K562 (cell line): ENCODE data around the gene TCF7. TPM values are rescaled to one million over a fixed set of nuclear protein-coding genes. Genes with fewer than 3 reads are reported as not detected.

Experiments used
- ATAC-seq: fragments of 200-7000 bp; cut with Tn5 transposase; 3 replicates; pipeline ENCODE4 v1.9.1; 2020; ENCODE audit warnings: moderate library complexity
- BruUV-seq: library from RNA; stranded (reverse); fragments of 400-500 nt; replicated peaks from 2 replicates; lab custom pipeline; 2021; lab: Mats Ljungman, UMichigan
- CTCF ChIA-PET: fragments of 300-600 bp; formaldehyde crosslinking; extraction: SDS; loops from one replicate; lab custom pipeline; 2021; ENCODE audit warnings: low intra/inter-chr PET ratio; lab: Yijun Ruan, JAX
- POLR2A ChIA-PET: fragments of 300-600, 350-650 bp; sonication (Branson Sonifier 250); formaldehyde crosslinking; extraction: SDS; loops from one replicate; lab custom pipeline; 2021; ENCODE audit warnings: antibody characterized with exemption, inconsistent platforms; lab: Yijun Ruan, JAX
- DNase-seq, 4 experiments: peaks; one replicate each; pipeline versions ENCODE4 v3.0.0 to v3.0.0-alpha.2; 2011 to 2018; ENCODE audit warnings: low spot score in 3 of 4, mixed read lengths in 3 of 4; ENCODE audit errors: extremely low read depth in 1 of 4
- FAIRE-seq: peaks from 2 replicates; lab custom pipeline; 2011; peaks lifted over from hg19 to GRCh38; lab: Jason Lieb, UNC
- H2AFZ ChIP-seq: 2 replicates; pipeline ENCODE4 v1.6.0; 2011; ENCODE audit warnings: low read depth, low read length, control low read depth, inconsistent platforms
- H3K27ac ChIP-seq: fragments of 200-600 bp; 3 replicates; pipeline ENCODE4 v1.8.0; 2011; ENCODE audit warnings: low read depth, mild to moderate bottlenecking, control low read depth, inconsistent platforms, low read length, moderate library complexity, mixed read lengths; ENCODE audit errors: extremely low read depth
- H3K27me3 ChIP-seq, 2 experiments: fragments of 300-600 bp in 1 of 2; 2 replicates in 1 of 2; 3 replicates in 1 of 2; pipeline versions ENCODE4 v1.6.0 to v1.8.0; 2011; ENCODE audit warnings: inconsistent platforms in 2 of 2, low read length in 2 of 2, mild to moderate bottlenecking in 1 of 2, mixed read lengths in 1 of 2, moderate library complexity in 1 of 2; ENCODE audit not compliant: control insufficient read depth in 2 of 2, insufficient read depth in 2 of 2
- H3K36me3 ChIP-seq: fragments of 300-600 bp; 3 replicates; pipeline ENCODE4 v1.8.0; 2011; ENCODE audit warnings: mild to moderate bottlenecking, low read length, inconsistent platforms; ENCODE audit not compliant: control insufficient read depth, insufficient read depth
- H3K4me1 ChIP-seq, 2 experiments: fragments of 200-600 bp in 1 of 2; replicated peaks in 1 of 2; 2 replicates in 1 of 2; 3 replicates in 1 of 2; pipeline versions ENCODE4 v1.5.1 to v1.8.0; 2011; ENCODE audit warnings: inconsistent platforms in 2 of 2, low read length in 2 of 2, mild to moderate bottlenecking in 1 of 2, mixed read lengths in 1 of 2, moderate library complexity in 1 of 2; ENCODE audit not compliant: control insufficient read depth in 2 of 2, insufficient read depth in 2 of 2
- H3K4me2 ChIP-seq: 2 replicates; pipeline ENCODE4 v1.6.1; 2011; ENCODE audit warnings: low read length, control low read depth, inconsistent platforms, mixed read lengths; ENCODE audit not compliant: insufficient read depth
- H3K4me3 ChIP-seq: fragments of 200-600 bp; sonication (generic), shearing (Covaris generic); 2 replicates; pipeline ENCODE4 v1.5.1; 2016; ENCODE audit warnings: control low read depth, inconsistent platforms
- H3K79me2 ChIP-seq: fragments of 200-600 bp; 3 replicates; pipeline ENCODE4 v1.8.0; 2011; ENCODE audit warnings: low read length, inconsistent platforms; ENCODE audit not compliant: control insufficient read depth, insufficient read depth
- H3K9ac ChIP-seq, 2 experiments: 2 replicates each; pipeline versions ENCODE4 v1.6.0 to v1.6.1; 2011; ENCODE audit warnings: low read depth in 2 of 2, low read length in 2 of 2, control low read depth in 1 of 2, inconsistent platforms in 1 of 2, mild to moderate bottlenecking in 1 of 2, mixed read lengths in 1 of 2; ENCODE audit not compliant: insufficient read depth in 1 of 2
- H3K9me1 ChIP-seq: one replicate; pipeline ENCODE4 v1.6.0; 2011; ENCODE audit warnings: inconsistent platforms, mild to moderate bottlenecking, low read length, moderate library complexity; ENCODE audit not compliant: control insufficient read depth, insufficient read depth
- H3K9me3 ChIP-seq: replicated peaks from 2 replicates; pipeline ENCODE4 v1.5.1; 2011; ENCODE audit warnings: low read depth, low read length, inconsistent platforms; ENCODE audit not compliant: control insufficient read depth, insufficient read depth
- H4K20me1 ChIP-seq: replicated peaks from 2 replicates; pipeline ENCODE4 v1.6.1; 2011; ENCODE audit warnings: low read length, inconsistent platforms, mixed read lengths; ENCODE audit not compliant: control insufficient read depth, insufficient read depth
- FOXK2 ChIP-seq, 2 experiments: fragments of 450-650 bp; IDR thresholded peaks in 1 of 2; conservative IDR thresholded peaks in 1 of 2; 2 replicates each; pipeline ENCODE4 v1.6.1; 2016; ENCODE audit warnings: low read depth in 2 of 2, mild to moderate bottlenecking in 1 of 2
- IRF9 ChIP-seq: fragments of 450-650 bp; IDR thresholded peaks from 2 replicates; pipeline ENCODE4 v1.6.1; 2016; ENCODE audit warnings: missing biosample characterization, missing genetic modification characterization
- KDM5B ChIP-seq: fragments of 200-600 bp; sonication (generic); IDR thresholded peaks from 2 replicates; pipeline ENCODE4 v1.6.1; 2012; ENCODE audit warnings: low read depth, mild to moderate bottlenecking, moderate library complexity, low read length, control low read depth, inconsistent platforms; ENCODE audit not compliant: insufficient replicate concordance
- OTX1 ChIP-seq: fragments of 450-650 bp; formaldehyde crosslinking; IDR thresholded peaks from 2 replicates; pipeline ENCODE4 v1.4.0; 2022; ENCODE audit warnings: mild to moderate bottlenecking
- PCBP2 ChIP-seq: fragments of 200-400 bp; formaldehyde crosslinking; IDR thresholded peaks from 2 replicates; pipeline ENCODE4 v1.6.1; 2018; ENCODE audit warnings: low read length, low read depth, mild to moderate bottlenecking, moderate library complexity; ENCODE audit not compliant: poor library complexity, severe bottlenecking
- RBFOX2 ChIP-seq: fragments of 200-400 bp; formaldehyde crosslinking; IDR thresholded peaks from 2 replicates; pipeline ENCODE4 v1.6.1; 2017; ENCODE audit warnings: low read depth, mild to moderate bottlenecking, low read length, moderate library complexity
- TBL1XR1 ChIP-seq, 2 experiments: IDR thresholded peaks; 2 replicates each; pipeline ENCODE4 v1.6.1; 2012; ENCODE audit warnings: improper control_type of control experiment in 2 of 2, low read length in 2 of 2, mild to moderate bottlenecking in 1 of 2
- TSHZ1 ChIP-seq: fragments of 250-450 bp; sonication (Bioruptor Pico); IDR thresholded peaks from 2 replicates; pipeline ENCODE4 v1.4.0; 2020; ENCODE audit warnings: mild to moderate bottlenecking, moderate library complexity
- USF2 ChIP-seq: sonication (generic); formaldehyde crosslinking; IDR thresholded peaks from 2 replicates; pipeline ENCODE4 v1.5.0; 2020; ENCODE audit warnings: missing genetic modification reagents
- ZNF121 ChIP-seq: sonication (generic); formaldehyde crosslinking; conservative IDR thresholded peaks from 2 replicates; pipeline ENCODE4 v1.8.0; 2022; ENCODE audit warnings: missing genetic modification reagents
- ZNF280B ChIP-seq: fragments of 250-450 bp; sonication (Bioruptor Pico); IDR thresholded peaks from 2 replicates; pipeline ENCODE4 v1.5.1; 2021; ENCODE audit warnings: mild to moderate bottlenecking
- ZNF583 ChIP-seq: fragments of 250-450 bp; sonication (Bioruptor Pico); IDR thresholded peaks from 2 replicates; pipeline ENCODE4 v1.4.0; 2020
- ZNF655 ChIP-seq: fragments of 250-450 bp; sonication (Bioruptor Pico); IDR thresholded peaks from 2 replicates; pipeline ENCODE4 v1.5.0; 2021
- WGBS: fragments of 100-300 bp; shearing (Covaris generic); methylation state at CpG from one replicate; pipeline ENCODE4 v1.1.6; 2016; ENCODE audit warnings: low coverage, mixed read lengths; ENCODE audit not compliant: insufficient coverage; ENCODE audit errors: missing lambda C conversion rate; 5-methylcytosine and 5-hydroxymethylcytosine counted together
- in situ Hi-C: fragments of 300-500 bp; cut with MboI; formaldehyde crosslinking; loops from 4 replicates; pipeline ENCODE4 v1.15.0; 2018; ENCODE audit warnings: inconsistent platforms, mixed read lengths
- intact Hi-C: fragments of 100-400 bp; cut with micrococcal nuclease; formaldehyde crosslinking; loops from 2 replicates; pipeline ENCODE4 v1.14.2; 2022
- polyA plus RNA-seq, 8 experiments: library from polyadenylated mRNA; depleted of rRNA in 4 of 8; stranded (reverse) in 5 of 8; unstranded in 3 of 8; fragments of >200 nt; fragmentation: Nextera tagmentation in 2 of 8; fragmentation: Illumina TruSeq in 1 of 8; extraction: Ambion mirVana in 2 of 8; extraction: Trizol in 1 of 8; gene quantifications; 2 replicates each; pipeline versions ENCODE4 v1.2.1 to v1.2.3, GENCODE V29; 2011 to 2014; ENCODE audit warnings: inconsistent platforms in 1 of 8, missing spikeins in 1 of 8
- total RNA-seq, 7 experiments: library from RNA; depleted of rRNA in 6 of 7; stranded (reverse); fragments of >200 nt in 6 of 7; fragmentation: Illumina TruSeq in 2 of 7; extraction: Trizol in 2 of 7; gene quantifications; 2 replicates each; pipeline versions ENCODE4 v1.2.1 to v1.2.3, GENCODE V29; 2011 to 2021; ENCODE audit warnings: low replicate concordance in 1 of 7

The TCF7 gene
- total and polyA plus RNA-seq, 9 of the 15 experiments (the other 6 are each of a cell fraction or from before 2014, with no cell fraction given): 1.6 to 14.9 (median 4.2) TPM

GRCh38 chr5:134103998-134104654 lies 10.4 kb upstream of the TCF7 start:
- no peak for FAIRE-seq
- no peak for ATAC-seq
- POLR2A ChIA-PET: interaction anchor here (1.1 to 1.4 kb wide), 3 partner anchors 24 to 73 kb away, joined by 4 to 5 read pairs (median 5); partner anchors contain the start of gene SKP1
- Histone ChIP-seq H3K79me2 (no peaks in the 10 kb centered on the region), H3K4me1 (peaks cover 0 to 20% of the 10 kb centered on the region in 2 experiments; a peak in 3 of 5 replicates), H3K9ac (peak overlapping the region in 1 of 2 experiments; percentile 19; a peak in 1 of 4 replicates), H2AFZ (no peak overlapping the region), H3K4me3 (no peak overlapping the region), H3K27me3 (no peaks in the 10 kb centered on the region), H3K9me3 (no peaks in the 10 kb centered on the region), H3K27ac (no peak overlapping the region), H3K36me3 (no peaks in the 10 kb centered on the region), H3K4me2 (no peak overlapping the region), H4K20me1 (0 out of 2 replicates have a peak, but pooled peaks cover 3% of the 10 kb centered on the region), H3K9me1 (no peaks in the 10 kb centered on the region)
- BruUV-seq: no TSS peak
- WGBS: 44% methylated on average over 11 of the region's 11 CpGs
- intact Hi-C loops: no loop called here
- in situ Hi-C loops: no loop called here
- no peak for DNase-seq
- CTCF ChIA-PET: no interaction called here
- TF ChIP-seq FOXK2 (conservative IDR thresholded peaks at IDR 0.05 in 1 of 2, IDR thresholded peaks at IDR 0.05 in 1 of 2; ENCODE audit: low read depth in 2 of 2) (no peak), TSHZ1 (no peak), PCBP2 (no peak), USF2 (CRISPR knock-in tag) (no peak), ZNF655 (CRISPR knock-in tag) (no peak), ZNF583 (CRISPR knock-in tag) (no peak), OTX1 (CRISPR knock-in tag) (no peak), TBL1XR1 (IDR thresholded peaks at IDR 0.05; ENCODE audit: low read length in 2 of 2) (no peak), RBFOX2 (no peak), ZNF280B (CRISPR knock-in tag) (no peak), KDM5B (no peak), IRF9 (tag) (no peak), ZNF121 (CRISPR knock-in tag) (no peak)
